Measurements from ENCODE around the gene GPR158. TPM values are rescaled to one million over a fixed set of nuclear protein-coding genes. Genes with fewer than 3 reads are reported as not detected.

GPR158 gene
- total RNA-seq, 1 donor from 2014 or later, result under 0.01 TPM

DNA sequence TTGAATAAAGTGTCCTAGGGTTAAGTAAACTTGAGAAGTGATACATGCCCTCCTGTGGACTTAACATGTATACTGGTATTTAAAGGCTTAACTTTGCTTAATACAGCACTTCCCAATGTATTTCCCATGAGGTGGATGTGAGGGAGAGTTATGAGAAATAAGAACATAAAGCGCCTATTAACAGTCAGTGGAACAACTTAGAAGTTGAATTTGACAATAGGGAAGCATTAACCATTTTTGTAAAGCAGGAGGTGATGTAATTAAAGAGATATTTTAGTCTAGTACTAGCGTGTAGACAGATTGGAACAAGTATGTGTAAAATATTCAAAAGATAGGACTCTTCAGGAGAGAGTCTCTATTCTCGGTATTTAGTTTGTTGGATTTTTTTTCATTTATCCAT is 322.4 kb downstream of the GPR158 start:
- no peak for DNase-seq (ENCODE audit: low read depth in 2 of 2)

DNA sequence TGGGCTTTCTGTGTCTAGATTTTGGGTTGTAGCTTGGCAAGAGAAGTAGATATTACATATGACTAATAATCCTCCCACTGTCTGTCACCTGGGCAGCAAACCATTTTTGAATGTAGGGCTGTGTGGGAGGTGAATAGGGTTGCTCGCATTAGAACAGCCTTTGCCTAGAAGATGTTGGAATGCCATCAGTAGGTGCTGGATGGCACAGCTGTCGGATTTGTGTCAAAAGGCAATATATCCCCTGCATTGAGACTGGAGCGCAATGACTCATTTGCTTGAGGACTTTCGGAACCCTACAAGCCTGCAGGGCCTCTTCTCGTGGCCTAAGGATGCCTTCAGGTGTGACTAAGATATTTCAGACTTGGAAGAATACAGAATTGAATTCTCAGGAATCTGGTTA is 323.8 kb downstream of the GPR158 start:
- DNase-seq (ENCODE audit: low read depth in 2 of 2), result no peak

DNA sequence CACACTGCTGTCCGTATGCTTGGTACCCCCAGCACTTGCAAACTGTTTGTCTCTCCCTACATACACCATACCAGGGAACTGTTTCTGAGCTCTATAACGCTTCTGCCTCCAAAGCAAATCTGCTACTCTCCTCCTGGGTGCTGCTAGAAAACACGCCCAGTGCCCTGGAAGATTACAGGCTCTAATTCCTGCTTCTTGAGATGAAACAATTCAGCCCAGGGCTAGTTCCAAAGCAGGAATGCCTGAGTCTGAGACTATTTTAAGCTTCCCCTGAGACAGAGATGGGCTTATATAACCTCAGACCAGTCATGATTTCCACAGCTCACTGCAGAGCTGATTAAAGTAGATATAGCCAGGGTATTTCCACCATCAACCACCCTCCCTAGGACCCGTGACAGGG is 327.1 kb downstream of the GPR158 start:
- no peak for DNase-seq (ENCODE audit: low read depth in 2 of 2)

DNA sequence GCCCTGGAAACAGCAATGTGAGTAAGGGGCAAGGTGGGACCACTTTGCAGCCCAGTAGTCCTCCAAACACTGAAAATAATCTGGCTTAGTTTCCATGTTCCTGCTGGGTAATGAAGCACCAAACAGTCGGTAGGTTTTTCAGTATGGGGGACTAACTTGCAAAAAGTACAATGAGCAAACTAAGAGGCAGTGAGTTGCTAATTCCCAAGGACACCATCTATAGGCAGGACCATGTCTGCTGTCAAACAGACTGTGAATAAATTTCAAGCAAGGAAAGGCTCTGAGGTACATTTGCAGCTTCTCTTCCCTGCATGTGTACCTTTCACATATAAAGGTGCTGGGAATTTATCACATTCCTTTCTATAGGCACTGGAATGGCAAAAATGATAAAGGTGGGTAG is 327.7 kb downstream of the GPR158 start:
- no peak for DNase-seq (ENCODE audit: low read depth in 2 of 2)

DNA sequence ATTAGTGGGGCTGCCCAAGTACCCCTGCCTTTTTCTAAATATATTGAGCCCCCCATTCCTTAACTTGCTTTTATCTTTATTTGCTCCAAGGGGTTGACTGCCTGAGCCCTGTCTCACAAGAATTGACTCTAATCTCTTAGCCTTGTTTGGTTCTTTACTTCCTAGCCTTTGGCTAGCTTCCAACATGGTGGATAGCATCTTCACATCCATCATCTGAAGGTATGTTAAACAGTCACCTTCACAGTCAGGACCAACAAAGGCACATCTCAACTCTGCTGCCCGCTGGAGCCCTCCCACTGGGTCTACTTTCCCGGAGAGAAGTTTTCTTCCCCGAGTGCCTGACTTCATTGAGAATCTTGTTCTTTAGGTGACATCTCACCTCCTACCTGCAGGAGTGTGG is 329.5 kb downstream of the GPR158 start:
- no peak for DNase-seq (ENCODE audit: low read depth in 2 of 2)

DNA sequence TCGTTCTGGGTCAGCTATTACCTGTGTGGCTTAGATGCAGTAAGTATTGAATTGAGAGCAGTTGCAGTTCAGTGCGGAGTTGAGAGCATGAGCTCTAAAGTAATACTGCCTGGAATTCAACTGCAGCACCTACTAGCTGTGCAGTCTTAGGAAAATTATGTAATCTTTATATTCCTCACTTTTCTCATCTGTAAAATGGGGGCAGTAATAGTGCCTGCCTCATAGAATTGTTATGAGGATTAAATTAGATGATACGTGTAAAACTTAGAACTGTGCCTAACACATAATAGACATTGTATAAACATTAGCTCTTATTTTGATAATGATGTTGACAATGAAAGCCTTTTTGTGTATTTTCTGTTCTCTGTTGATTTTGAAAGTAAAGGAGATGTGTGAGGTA is 330.0 kb downstream of the GPR158 start:
- no peak for DNase-seq (ENCODE audit: low read depth in 2 of 2)

DNA sequence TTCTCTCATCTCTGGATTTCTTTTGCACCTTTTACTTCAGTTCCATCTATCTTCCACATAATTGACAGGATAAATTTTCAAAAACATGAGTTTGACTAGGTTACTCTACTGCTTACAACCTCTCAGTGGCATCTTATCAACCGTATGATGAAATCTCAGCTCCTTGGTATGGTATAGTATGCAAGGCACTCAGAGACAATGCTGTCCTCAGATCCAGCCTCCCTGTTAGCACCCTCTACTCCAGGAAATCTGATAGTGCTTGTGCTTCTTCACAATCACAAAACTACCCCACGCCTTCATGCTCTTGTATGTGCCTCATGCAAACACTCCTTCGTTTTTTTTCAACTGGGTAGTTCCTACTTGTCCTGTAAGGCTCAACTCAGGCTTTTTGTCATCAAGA is 330.7 kb downstream of the GPR158 start:
- DNase-seq (ENCODE audit: low read depth in 2 of 2), result no peak

DNA sequence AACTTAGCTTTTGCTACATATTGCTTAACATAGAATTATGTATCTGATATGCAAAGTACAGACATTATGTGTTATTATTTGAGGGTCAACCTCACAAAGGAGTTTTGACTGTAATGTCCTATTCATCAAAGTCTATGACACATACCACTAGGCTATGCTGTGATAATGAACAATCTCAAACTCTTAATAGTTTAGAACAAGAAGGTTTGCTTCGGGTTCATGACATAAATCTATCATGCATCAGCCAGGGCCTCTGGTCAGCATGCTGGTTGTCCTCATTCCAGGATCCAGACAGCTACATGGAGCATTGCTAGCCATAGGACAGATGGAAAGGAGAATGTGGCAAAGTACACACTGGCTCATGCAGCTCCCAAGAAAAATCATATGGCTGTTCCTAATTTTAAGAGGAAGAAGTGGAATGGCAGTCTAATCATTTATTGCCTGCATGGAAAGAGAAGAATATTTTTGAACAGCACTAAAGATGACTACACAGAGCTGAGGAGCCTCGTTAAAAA is 332.1 kb downstream of the GPR158 start:
- DNase-seq (ENCODE audit: low read depth in 2 of 2), result no peak

DNA sequence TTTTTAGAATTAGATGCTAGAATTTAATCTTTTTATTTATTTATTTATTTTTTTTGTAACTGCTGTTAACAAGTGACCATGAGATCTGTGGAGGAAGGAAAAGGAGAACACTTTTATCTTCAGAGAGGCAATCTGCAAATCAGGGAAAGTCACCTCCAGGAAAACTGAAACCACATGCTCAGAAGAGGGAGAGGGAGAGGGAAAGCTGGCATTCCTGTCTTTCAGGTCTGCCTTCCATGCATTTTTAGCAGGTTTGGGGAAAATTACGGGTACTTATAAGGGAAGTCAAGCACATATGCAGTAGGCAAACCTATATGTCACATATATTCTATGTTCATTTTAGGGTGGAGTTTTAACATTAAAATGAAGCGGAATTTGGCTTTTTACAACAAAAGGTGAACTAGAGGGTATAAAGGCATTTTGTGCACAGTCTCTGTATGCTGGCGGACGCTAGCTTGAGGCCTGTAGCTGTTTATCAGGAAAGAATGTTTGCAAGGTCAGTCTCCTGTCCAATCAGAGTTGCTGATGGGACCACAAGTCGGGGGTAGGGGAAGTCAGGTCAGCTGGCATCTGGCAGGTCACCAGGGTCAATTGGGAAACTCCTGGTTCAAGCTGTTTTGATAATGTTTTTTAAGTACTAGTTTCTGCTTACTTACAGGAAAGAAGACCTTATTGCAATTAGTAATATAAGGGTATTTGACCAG is 333.5 kb downstream of the GPR158 start:
- DNase-seq (ENCODE audit: low read depth in 2 of 2), result peak in 1 of 2 donors; percentile 1

DNA sequence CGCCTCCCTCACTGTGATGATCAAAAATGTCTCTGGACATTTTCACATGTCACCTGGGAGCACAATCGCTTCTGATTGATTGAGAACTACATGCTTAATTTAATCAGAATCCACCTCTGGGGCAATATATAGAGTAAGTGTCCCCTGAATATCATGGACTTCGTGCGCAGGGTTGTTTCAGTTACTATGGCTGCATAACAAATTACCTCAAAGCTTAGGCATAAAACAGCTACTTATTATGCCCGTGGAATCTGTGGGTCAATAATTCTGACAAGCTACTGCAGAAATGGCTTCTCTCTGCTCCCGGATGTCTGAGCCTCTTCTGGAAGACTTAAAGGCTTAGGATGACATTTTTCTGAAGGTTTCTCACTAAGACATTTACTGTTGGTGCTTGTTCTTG is 334.4 kb downstream of the GPR158 start:
- DNase-seq (ENCODE audit: low read depth in 2 of 2), result no peak

DNA sequence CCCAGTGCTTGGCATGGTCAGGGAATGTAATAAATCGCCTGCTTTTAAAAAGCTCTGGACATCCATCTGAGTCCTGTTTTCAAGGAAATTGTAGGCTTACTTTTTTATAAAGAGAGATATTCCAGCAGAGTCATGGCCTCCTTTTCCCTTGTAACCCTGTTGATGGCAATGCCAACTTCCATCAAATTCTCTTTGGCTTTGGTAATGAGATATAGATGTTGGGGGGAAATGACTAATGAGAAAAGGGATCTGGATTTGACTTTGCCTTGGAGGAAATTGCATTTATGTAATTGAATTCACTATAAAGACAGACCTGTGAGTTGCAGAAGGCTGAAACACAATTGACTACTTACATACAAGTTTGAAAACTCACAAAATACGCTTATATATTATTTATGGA is 347.5 kb downstream of the GPR158 start:
- DNase-seq (ENCODE audit: low read depth in 2 of 2), result no peak

DNA sequence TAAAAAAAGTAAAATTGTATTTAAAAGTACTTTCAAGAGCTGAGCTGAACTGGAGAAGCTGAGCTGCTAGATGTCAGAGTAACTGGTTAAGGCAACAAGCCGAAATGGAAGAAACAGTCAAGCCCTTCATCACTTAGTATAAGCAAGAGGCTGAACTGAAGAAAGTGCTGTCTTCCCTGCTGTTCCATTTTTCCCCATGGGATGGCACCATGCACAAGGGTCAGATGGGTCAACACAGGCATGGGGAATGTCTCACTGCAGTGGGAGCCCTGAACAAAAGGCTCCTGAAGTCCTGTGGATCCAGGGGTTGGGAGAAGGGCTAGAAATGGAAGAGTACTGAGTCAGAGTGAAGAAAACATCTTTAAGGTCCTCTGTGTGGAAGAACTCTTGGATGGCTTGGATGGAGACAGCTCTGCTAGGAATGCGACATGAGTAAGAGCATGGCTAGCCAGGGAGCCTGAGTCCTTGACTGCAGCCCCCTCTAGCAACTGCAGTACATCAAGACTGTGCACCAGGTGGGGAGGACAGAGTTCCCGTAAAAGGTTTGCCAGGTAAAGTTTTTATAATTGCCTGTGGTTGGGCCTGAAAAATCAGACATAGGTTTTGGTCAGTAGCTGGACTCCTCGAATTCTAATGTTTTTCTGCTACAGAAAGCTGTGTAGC is 348.3 kb downstream of the GPR158 start:
- no peak for DNase-seq (ENCODE audit: low read depth in 2 of 2)

DNA sequence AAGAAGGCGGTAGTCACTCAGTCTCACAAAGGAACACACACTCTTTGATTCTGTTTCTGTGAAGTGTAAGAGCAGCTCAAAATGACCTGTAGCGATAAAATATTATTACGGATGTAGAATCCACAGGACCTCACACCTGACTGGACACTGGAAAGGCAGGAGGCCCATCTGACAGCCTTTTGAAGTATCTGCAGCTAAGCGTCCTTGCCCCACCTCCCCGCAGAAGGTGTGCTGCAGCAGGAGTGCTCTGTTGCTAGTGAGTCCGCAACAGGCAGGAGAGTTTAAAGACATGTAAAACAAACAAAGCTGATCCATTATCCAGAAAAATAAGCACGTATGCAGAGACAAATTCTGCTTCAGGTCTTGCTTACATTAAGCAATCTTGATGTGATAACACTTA is 355.5 kb downstream of the GPR158 start:
- DNase-seq (ENCODE audit: low read depth in 2 of 2), result no peak

DNA sequence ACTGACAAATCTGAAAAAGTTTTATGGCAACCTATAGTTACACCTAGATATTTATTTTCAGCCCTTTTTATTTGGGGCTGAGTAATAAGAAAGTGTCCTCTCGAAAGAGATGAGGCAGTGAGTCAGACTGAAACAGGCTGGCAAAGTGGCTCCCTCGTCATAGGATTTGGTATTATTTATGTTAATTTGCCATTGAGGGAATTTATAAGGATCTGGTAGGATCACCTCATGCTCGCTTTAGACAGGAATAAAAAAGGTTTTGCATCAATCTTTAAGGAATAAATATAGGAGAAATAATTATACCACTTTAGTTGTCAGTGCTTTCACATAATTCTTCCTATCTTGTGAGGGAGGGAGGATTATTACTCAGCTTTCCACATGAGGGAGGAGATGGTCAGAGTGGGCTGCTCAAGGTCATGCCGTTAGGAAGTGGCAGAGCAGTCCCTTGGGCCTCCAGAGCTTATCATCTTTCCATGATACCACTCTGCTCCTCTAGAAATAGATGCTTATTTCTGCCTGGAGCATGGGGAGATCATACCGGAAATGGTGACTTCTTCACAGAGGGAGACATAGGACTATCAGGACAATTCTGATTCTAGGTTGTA is 356.8 kb downstream of the GPR158 start:
- no peak for DNase-seq (ENCODE audit: low read depth in 2 of 2)

DNA sequence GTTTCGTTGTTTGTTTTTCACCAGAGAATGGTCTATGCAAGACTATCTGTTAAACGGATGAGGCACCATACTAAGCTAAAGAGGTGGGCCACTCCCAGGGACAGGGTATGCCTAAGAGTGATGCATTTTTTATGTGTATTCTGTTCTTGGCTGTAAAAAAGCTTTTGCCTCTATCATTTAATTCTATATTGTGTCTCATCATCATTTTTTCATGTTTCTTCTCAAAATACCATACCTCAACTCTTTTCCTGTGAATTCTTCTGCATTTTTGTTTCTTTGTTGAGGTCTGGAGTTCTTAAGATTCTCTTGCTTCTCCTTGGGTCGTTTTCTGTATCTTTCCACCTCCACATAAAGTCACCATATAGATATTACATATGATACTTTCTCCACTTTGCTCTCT is 357.4 kb downstream of the GPR158 start:
- no peak for DNase-seq (ENCODE audit: low read depth in 2 of 2)

DNA sequence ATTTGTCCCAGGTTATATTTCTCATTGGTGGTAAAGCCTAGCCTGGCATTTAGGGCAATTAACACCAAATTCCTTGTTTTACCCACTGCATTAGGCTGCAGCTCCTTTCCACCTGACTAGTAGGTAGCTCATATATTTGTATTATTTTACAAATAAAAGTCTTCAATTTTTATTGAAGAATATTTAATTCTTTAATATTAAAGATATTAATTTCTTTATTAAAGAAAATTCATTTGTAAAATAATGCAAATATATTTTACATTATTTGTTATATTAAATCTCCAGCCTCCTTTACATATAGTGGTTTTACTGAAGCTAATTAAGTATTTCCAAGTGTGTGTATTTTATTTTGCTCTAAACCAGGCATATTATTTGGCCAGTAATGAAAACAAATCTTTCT is 361.2 kb downstream of the GPR158 start:
- no peak for DNase-seq (ENCODE audit: low read depth in 2 of 2)

DNA sequence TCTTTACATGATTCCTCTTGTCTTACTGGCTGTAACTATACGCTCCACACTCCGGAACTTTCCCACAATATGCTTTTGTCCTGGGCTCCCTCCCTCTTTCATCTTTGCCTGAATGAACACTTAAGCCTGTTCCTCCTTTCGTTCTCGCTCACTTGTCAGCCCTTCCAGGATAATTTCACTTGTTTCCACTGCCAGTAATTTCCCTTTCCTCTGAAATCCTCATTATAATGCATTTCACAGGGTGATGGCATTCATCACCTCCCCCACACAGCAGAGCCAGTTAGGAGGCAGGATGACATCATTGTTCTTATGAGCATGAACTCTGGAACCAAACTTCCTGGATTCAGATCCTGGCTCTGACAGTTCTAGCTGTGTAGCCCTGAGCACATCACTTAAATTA is 372.6 kb downstream of the GPR158 start:
- DNase-seq (ENCODE audit: low read depth in 2 of 2), result no peak

DNA sequence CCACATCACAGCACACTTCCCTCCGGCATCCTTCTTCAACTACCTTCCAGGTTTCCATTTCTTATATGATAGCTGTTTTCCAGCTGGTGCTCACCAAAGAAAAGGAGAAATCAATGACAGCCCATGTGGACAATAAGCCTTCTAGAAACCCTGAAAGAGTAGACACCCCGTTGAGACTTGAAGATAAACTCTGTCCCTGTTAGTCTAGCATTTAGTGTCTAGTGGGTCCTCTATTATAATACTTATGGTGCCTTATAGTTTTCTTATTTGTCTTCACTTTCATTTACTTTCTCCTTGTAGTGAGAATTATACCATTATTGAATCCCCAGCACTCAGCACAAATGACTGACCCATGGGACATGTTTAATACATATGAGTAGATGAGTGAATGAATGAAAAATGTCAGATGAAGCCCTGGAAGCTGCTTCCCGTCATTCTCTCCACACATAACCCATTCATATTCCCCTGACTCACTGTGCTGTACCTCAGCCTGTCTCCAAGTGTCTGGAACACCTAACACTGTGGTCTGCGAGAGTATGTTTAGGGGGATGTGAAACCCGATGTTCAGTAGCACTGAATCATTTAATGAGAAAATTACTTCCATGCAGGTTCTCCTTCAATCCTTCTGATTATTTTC is 377.6 kb downstream of the GPR158 start:
- DNase-seq (ENCODE audit: low read depth in 2 of 2), result no peak

DNA sequence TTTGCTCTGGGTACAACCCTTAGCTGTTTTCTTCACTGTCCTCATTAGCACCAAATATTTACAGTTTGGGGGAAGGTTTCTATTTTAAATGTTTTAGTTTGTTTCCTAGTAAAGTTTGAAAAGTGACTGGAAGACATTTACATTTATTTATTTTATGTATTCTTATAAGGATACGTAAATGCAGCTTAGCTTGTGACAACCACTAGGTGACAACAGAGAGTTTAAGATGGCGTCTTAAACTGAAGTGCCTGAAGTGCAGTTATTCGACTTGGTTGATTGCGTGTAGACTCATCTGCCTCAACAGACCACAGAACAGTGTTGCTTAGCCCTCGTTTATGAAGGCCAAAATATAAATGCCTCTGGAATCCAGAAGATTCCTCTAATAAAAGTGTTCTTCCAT is 381.1 kb downstream of the GPR158 start:
- DNase-seq (ENCODE audit: low read depth in 2 of 2), result no peak

DNA sequence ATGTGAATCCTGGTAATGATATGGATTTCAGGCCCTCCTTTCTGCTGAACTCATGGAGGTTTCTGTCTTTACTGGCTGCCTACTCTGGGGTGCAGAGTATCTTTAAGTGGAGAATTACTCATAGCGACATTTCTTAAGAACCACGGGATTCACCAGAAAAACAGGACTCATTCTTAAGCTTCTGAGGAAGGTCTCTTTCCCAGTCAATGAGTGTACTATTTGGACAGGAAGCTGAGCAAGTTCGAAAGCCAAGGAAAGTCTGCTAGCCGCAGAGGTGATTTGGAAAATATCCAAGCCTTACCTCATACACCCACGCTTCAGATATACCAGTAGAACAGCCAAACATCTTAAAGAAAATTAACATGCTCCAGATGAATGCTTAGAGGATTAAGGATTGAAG is 381.7 kb downstream of the GPR158 start:
- DNase-seq (ENCODE audit: low read depth in 2 of 2), result peak in 1 of 2 donors; percentile 1

DNA sequence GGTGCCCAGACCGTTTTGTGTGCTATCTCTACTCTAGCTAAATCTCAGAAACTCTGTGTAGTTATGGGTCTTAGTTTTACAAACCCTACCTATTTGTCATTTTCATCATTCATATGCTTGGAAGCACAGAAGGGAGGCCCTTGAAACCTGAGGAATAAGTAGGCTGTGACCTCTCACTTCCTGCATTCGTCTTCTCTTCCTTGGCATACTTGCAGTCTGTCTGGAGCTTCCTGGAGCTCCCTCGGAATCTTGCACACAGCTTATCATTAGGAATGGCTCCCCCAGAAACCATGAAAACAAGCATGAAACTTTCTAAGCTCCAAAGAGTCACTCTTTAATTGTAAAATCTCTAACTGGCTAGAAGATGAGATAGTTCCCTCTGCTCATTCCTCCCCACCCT is 382.3 kb downstream of the GPR158 start:
- DNase-seq (ENCODE audit: low read depth in 2 of 2), result no peak

DNA sequence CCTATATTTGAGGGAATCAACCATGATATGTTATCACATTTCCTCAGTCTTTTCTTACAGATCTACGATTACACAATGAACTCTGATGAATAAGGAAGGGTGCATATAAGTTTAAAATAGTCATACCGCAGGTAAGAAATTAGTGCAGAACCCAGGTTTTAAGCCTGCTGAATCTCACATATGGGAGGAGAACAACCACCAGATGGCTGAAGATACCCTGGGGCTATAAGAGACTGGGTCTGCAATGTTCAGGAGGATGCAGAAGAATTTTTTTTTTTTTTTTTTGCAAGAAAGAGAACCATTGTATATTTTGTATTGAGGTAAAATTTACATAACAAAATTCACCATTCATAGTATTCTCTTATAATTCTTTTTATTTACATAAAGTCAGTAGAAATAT is 387.0 kb downstream of the GPR158 start:
- no peak for DNase-seq (ENCODE audit: low read depth in 2 of 2)

Data from dermis microvascular lymphatic vessel endothelial cell (primary cell).